GM21528 (cell line): ENCODE data around the gene RLF.
"Not testable (repeated sequence)": the region's sequence is repeated elsewhere in the genome, so short reads cannot be mapped to it uniquely, and the experiment has no call there.

Experiments used
- ATAC-seq: cut with Tn5 transposase; IDR thresholded peaks from one replicate; pipeline ENCODE4 v1.9.1; 2021; ENCODE audit warnings: mild to moderate bottlenecking, moderate library complexity; ENCODE audit not compliant: unreplicated experiment, low FRiP score

Gene RLF

DNA sequence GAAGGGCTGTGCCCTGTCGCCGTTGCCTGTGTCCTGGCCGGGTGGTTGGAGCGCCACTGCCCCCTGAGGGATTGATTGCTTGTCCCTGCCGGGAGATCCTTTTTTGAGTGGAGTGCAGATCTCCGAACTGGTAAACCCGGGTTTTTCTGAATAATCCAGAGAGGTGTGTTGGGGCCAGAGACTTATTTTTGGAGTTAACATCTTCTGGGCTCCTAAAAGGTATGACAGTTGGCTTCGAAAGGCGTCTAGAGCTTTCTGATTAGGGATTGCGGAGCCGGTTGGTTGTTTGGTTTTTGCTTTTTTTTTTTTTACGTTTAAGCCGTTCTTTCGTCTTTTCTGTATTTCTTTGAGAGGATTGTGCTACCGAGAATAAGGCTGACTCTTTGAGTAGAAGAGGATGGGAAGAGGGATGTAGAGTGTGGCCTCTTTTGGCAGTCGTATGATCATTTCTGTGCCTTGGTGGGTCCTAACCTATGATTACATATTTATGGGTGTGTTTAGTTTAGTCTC lies 756 bp downstream of the RLF start:
- ATAC-seq = no peak

DNA sequence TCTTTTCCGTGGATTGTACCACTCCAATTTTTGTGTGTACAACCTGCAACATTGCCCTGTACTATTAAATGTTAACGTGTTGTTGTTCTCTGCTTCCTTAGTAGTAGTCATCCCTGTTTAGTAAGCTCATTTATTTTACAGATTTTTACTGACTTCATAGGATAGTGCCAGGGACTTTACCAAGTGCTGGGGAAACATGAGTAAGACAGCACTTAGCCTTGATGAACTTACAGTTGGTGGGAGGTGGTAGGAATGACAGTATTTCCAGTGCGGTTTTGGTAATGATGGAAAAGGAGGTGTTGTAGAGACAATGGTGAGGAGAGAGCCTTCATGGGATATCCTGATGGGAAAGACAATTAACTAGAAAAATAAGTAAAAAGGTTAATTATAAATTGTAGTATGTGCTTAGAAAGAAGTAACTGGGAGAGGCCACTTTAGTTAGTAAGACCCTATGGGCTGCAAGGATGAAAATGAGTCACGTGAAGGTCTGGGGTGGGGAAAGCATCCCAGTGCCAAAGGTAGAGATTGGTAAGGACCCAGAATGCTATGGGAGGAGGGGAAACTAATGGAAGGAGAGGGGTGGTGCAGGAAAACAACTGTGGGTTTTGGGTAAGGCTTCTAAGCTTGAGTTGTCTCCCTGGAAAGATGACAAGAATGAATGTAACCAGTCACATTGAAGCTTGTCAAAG lies 1.7 kb downstream of the RLF start:
- ATAC-seq = no peak

DNA sequence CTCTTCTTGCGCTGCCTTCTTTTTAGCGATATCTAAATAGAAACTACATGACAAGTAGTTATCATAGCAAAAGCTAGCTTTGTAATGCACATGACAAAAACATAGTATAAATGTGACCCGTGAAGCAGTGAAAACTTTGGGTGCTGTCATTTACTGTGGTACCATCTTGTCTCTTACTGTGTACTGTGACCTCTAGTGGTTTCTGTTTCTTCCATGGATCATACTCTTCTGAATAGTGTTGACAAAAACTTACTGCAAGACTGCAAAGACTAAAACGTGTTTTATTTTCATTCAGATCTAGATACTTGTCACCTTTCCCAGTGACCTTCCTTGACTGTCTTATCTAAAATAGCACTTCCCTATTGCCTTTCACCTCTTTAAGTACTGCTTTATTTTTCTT lies 6.1 kb downstream of the RLF start:
- no peak for ATAC-seq

DNA sequence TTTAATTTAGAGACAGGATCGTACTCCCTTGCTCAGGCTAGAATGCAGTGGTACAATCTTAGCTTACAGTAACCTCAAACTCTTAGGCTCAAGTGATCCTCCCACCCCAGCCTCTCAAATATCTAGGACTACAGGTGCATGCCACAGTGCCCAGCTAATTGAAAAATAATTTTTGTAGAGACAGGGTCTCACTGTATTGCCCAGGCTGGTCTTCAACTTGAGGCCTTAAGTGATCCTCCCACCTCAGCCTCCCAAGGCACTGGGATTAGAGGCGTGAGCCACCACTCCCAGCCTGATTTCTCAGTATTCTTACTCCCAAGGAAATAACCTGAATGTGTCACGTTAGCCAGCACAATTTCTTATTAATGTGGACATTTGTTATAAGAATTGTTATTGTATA lies 9.8 kb downstream of the RLF start:
- ATAC-seq = no peak

DNA sequence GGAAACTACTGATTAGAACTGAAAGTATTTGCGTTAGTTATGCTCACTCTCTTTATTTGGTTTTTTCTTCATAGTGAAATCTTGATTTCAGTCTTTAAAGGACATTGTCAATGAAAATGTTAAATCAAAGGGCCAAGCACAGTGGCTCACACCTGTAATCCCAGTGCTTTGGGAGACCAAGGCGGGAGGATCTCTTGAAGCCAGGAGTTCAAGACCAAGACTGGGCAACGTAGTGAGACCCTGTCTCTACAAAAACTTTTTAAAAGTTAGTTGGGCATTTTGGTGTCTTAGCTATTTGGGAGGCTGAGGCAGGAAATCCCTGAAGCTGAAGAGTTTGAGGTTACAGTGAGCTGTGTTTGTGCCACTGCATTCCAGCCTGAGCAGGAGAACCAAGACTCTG lies 13.6 kb downstream of the RLF start:
- no peak for ATAC-seq

DNA sequence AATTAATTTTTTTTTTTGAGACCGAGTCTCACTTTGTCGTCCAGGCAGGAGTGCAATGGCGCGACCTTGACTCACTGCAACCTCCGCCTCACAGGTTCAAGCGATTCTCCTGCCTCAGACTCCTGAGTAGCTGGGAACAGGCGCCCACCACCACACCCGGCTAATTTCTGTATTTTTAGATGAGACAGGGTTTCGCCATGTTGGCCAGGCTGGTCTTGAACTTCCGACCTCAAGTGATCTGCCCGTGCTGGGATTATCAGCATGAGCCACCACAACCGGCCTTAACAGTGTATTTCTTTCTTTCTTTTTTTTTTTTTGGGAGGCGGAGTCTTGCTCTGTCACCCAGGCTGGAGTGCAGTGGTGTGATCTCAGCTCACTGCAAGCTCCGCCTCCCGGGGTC lies 15.8 kb downstream of the RLF start:
- ATAC-seq = not testable (repeated sequence)

DNA sequence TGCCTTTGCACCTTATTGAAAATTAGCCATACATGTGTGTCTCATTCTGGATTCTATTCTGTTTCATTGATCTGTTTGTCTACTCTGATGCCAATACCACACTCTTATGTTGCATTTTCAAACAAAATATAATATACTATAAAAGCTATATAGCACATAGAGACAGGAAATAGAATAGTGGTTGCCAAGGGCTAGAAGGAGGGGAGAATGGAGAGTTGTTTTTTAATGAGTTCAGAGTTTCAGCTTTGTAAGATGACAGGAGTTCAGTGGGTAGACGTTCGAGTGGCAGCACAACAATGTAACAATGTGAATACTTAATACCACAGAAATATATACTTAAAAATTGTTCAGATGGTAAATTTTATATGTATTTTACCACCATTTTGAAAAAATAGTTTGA lies 17.0 kb downstream of the RLF start:
- ATAC-seq = no peak

DNA sequence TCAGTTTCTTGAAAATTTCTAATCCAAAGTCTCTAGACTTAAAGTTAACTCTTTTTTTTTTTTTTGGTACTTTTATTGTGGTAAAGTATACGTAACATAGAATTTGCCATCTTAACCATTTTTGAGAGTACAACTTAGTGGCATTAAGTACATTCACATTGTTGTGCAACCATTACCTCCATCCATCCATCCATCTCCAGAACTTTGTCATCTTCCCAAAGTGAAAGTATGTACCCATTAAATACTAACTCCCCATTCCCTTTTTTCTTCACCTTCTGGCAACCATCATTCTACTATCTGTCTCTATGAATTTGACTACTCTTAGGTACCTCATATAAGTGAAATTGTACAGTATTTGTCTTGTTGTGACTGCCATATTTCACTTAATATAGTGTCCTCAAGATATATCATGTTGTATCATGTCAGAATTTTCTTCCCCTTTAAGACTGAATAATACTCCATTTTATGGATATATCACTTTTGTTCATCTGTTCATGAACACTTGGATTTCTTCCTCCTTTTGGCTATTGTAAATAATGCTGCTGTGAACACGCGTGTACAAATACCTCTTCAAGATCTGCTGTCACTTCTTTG lies 18.4 kb downstream of the RLF start:
- ATAC-seq = no peak

DNA sequence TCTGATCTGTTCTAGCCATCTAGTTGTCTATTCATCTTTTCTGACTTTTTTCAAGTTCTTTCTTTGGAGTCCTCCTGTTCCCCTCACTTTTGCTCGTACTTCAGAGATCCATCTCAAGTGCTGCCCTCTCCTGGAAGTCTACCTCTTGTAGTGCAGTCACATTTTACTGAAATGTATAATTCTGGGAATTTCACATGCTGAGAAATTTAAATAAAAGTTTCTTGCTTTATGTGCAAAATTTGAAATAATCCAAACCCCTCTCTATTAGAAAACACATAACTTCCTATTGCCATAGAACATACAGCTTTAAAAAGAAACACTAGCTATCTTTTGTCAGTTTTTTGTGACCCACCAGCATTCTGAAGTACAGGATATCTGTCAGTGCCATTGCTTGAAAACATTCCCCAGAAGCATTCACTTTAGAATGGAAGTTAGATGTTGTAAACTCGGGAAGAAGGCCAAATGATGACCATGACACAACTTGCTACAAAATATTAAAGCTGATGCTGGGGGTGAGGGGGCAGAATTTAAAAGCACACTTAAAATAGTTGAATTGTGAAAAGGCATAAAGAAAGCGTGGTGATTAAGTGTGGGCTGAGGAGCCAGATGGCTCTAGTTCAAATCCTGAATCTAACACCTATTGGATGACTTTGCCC lies 22.0 kb downstream of the RLF start:
- no peak for ATAC-seq

DNA sequence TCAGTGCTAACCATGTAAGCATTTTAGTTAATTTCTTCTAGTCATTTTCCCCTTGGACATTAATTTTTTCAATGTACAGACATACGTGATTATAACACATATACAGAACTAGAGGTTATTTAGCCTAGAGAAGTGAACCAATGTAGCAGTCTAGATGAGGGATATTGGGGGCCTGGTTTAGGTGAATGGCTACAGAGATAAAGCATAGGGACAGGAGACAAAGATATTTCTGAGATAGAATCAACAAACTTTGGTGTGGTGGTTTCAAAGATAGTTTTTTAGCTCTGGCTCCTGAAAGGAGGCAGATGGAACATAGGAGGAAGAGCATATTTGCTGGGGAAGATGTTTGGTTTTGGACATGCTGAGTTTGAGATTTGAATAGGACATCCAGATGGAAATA lies 23.0 kb downstream of the RLF start:
- ATAC-seq = no peak

DNA sequence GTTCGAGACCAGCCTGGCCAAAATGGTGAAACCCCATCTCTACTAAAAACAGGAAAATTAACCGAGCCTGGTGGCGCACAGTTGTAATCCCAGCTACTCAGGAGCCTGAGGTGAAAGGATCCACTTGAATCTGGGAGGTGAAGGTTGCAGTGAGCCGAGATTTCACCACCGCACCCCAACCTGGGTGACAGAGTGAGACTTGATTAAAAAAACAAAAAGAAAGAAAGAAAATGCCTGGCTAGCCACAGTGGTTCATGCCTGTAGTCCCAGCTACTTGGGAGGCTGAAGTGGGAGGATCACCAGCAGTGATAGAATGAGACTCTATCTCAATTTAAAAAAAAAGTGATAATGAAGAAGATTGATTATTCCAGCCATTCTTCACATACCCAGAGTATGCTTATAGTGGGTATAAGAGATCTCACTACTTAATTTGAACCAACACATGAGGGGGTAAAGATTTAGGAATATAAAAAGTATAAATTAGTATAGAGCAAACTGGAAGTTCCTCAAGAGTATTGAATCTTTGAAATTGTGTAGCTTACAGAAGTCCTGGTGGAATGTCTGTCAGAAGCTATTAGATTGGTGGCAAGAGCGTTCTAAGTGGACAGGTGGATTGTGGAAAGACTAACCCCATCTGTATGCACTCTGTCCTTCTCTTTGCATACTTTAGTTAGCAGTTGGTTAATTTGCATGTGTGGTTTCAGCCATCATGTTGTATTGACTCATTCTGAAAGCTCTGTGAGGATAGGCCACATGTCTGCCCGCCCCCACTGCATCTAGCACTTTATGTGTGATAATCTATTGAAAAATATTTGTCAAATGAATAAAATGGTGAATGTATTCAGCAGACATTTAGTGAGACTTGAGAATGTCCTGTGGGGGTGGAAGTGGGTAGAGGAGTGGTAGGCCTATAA lies 25.0 kb downstream of the RLF start:
- peak; percentile 92 for ATAC-seq

DNA sequence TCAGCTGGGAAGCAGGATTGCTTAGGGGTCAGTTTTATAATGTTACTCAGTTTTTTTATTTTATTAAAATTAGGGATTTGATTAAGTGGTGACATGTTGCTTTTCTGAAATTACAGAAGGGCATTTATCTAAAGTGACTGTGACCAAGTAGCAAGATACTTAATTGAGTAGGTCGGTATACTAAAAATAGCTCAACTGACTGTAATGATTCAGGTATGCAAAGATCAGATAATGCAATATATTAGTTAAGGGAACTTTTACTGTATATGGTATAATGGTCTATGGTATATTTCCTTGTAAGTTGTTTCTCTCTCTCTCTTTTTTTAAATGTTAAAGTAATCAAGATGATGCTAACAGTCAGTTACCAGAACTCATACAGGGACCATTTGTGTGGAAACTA lies 26.2 kb downstream of the RLF start:
- ATAC-seq = no peak

DNA sequence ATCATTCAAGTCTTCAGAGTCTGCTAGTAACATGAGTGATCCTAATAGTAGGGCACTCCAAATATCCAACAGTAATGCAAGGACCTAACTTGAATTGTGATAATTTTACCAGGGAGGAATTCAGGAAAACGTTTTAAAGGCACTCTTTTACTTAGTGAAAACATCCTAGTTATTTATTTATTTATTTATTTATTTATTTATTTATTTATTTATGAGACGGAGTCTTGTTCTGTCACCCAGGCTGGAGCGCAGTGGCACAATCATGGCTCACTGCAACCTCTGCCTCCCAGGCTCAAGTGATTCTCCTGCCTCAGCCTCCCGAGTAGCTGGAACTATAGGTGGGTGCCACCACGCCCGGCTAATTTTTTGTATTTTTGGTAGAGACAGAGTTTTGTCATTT lies 33.5 kb downstream of the RLF start:
- not testable (repeated sequence) for ATAC-seq

DNA sequence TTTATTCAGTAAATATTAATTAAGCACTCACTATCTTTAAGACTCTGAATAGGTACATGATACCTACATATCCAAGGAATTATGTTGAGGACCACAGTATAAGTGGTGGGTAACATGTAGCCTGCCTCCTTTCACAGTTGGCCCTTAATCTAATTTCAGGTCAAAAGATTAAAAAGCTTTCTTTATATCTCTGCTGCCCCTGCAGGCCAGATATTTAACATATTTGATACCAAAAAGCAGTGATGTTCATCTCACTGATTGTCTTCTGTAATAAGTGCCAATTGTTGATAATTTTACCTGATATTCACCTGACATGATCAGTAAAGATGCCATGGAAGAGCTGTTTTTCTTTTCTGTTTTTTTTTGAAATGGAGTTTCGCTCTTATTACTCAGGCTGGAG lies 36.5 kb downstream of the RLF start:
- no peak for ATAC-seq

DNA sequence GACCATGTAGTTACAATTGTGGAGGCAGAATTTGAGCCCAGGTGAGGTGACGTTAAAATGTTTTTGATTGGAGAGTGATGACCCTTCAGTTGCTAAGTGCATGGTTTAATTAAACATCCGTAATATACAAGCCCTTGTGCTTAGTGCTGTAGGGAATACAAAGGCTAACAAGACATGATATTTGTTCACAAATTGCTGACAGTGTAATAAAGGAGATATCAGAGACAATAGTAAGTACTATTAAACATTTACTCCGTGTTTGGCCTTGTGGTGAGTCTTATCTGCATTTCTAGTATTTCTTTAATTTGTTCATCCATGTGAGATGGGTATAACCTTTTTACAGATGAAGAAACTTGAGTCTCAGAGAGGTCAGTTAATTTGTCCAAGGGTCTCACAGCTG lies 37.9 kb downstream of the RLF start:
- ATAC-seq = no peak

DNA sequence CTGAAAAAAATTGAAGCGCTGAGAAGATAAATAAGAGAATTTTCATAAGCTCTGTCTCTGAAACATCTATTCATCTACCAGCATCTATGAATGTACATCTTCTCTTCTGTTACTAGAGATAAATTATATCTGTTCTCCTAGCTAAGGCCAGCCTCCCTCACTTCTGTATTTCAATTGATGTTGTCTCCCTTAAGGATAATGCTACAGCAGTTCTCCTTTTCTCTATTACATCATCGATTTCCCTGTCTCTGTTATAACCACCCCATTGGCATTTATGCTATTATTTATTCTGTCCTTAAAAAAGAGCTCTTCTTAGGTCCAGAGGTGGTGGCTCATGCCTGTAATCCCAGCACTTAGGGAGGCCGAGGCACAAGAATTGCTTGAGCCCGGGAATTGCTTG lies 43.7 kb downstream of the RLF start:
- no peak for ATAC-seq

DNA sequence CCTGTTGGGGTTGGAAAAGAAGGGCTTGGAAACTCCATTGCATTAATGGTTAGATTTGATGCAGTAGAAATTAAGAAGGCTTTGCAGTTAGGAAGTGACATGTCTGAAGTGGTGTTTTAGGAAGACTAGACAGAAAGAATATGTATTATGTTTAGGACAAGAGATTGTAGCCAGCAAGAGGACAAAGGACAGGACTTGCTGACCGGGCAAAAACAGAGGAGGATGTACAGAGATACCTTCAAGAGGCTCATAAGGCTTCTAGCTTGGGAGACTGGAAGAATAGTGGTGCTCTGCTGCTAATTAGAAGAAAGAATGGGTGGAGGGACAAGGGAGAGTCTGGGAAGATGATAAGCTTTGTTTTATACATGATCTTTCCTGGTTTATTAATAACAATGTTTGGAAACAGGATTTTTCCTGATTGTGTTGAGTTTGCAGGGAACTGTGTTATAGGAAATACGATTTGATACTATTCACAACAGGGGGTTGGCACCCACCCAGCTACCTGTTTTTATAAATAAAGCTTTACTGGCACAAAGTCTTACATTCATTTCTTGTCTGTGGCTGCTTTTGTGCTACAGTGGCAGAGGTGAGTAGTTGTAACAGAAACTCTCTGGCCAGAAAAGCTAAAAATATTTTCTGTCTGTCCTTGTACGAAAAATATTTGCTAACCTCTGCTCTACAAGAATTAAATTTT lies 49.5 kb downstream of the RLF start:
- ATAC-seq = no peak

DNA sequence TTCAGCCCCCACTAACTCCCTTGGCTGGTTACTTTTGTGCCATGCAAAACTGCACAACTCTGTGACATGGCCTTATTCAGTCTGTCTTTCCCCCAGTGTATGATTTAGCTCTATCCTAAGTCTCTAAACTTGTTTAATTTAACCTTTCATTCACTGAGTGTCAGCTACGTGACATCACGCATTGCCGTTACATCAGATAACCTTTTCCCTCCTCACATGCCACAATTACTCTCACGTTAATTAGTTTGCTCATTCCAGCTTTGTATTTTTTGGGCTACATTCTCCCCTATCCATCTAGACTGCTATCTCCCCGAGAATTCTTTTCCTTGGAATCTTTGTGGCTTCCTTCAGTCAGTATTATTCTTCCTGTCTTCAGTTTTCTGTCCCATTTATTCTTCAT lies 57.1 kb downstream of the RLF start:
- ATAC-seq = no peak

DNA sequence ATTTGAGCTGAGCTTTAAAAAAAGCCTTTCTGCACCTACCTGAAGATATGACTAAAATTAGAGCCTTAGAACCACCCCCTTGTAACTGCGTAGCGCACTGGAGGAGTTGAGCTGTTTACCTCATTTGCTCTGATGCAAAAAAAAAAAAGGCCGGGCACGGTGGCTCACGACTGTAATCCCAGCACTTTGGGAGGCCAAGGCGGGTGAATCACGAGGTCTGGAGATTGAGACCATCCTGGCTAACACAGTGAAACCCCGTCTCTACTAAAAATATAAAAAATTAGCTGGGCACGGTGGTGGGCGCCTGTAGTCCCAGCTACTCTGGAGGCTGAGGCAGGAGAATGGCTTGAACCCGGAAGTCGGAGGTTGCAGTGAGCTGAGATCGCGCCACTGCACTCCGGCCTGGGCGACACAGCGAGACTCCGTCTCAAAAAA lies 60.3 kb downstream of the RLF start:
- ATAC-seq = not testable (repeated sequence)
